Measurements from ENCODE around the gene ZGPAT. TPM values are rescaled to one million over a fixed set of nuclear protein-coding genes. Genes with fewer than 3 reads are reported as not detected.

Gene ZGPAT
- total and polyA plus RNA-seq, 9 of the 15 experiments (the other 6 are each of a cell fraction or from before 2014, with no cell fraction given): 0.14 to 26.6 (median 7.4) TPM

- TF ChIP-seq ATF6 (CRISPR knock-in tag; IDR thresholded peaks at IDR 0.05) (no peak), DACH1 (IDR thresholded peaks at IDR 0.05; ENCODE audit: partially characterized antibody) (no peak), XRCC3 (IDR thresholded peaks at IDR 0.05) (no peak), ZNF347 (CRISPR knock-in tag; IDR thresholded peaks at IDR 0.05; ENCODE audit: low read depth) (no peak), GABPA (tag; conservative IDR thresholded peaks at IDR 0.05; ENCODE audit: low read depth) (peak; percentile 50), ZNF134 (CRISPR knock-in tag; conservative IDR thresholded peaks at IDR 0.05) (no peak), TFAM (CRISPR knock-in tag; conservative IDR thresholded peaks at IDR 0.05) (no peak)
These were observed 8.2 kb upstream of the ZGPAT start (continued) for GRCh38 chr20:63699466-63700198.
